Stimulated activated CD8-positive, alpha-beta memory T cell treated with anti-CD3 and anti-CD28 coated beads, Interleukin-4, amount 100 ng/mL, for 48 hours (primary cell): ENCODE data around the gene CLDN7.
A peak's percentile ranks its signal among the peaks of the same experiment; 100 is the strongest.

Source experiments
- DNase-seq: peaks from one replicate; pipeline ENCODE4 v3.0.0-alpha.2; 2020

The CLDN7 gene, protein sequence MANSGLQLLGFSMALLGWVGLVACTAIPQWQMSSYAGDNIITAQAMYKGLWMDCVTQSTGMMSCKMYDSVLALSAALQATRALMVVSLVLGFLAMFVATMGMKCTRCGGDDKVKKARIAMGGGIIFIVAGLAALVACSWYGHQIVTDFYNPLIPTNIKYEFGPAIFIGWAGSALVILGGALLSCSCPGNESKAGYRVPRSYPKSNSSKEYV

DNA sequence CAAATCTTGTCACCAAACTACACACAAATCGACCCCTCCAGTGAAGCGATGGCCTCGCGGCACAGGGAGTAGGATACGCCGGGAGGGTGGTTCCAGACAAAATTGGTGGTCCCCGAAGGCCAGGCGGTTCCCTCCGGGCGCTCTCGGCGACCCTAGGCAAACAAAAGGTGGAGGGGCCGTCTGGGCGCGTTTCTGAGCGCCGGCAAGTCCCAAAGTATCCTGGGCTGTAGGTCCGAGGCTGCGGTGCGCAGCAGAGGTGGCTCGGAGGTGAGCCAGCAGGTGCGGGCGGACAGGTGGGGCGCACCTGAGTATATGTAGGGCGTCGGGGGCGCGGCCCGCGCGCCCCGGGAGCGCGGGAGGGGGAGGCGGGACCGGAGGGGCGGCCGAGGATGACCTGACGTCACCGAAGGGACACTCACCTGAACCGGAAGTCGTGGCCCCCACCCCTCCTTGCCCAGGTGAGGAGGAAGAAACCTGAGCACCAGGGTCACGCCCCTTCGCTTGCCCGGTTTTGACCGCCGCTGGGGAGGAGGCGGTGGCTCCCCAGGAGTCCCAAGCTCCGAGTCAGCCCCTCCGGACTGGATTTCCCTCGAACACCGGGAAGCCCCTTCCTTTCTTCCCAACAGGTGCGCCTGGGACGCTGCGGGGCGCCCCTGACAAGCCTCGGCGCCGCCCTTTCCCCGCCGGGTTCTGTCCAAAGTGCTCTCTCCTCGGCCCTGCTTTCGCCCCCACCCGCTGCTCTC is at the start of gene CLDN7:
Gene CLDN7, minus strand, starts transcription at position 287 of the 743 bp plus-strand sequence. CDS start 435 bp downstream, outside the sequence.
- no peak for DNase-seq

DNA sequence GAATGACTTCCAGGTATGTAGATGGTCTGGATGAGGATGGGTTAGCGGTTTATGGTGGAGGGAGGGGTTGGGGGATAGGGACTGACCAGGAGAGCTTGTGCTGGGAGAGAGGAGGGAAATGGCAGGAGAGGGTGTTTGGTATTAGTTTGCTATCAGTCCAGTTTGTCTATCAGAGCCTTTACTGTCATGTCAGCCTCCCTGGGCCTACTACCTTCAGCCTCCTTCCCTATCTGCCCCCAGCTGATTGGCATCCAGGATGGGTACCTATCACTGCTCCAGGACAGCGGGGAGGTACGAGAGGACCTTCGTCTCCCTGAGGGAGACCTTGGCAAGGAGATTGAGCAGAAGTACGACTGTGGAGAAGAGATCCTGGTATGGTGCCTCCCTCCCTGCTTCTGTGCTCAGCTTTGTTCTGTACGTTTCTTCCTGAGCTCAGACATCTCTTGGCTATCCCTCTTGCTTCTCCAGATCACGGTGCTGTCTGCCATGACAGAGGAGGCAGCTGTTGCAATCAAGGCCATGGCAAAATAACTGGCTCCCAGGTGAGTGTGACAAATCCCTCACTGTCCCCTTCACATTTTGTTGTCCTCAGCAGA is 48.9 kb upstream of the CLDN7 start:
- no peak for DNase-seq

DNA sequence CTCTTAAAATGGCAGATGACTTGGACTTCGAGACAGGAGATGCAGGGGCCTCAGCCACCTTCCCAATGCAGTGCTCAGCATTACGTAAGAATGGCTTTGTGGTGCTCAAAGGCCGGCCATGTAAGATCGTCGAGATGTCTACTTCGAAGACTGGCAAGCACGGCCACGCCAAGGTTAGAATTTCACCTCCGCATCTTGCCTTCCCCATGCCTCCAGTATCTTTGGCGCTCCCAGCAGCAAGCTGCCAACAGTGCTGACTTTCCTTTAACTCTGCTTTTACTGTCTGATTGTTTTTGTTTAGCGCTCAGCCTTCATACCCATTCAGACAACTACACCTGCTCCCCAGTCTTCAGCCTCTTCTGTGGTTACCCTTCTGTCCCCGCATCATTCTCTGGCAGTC is 47.4 kb upstream of the CLDN7 start:
- DNase-seq = no peak

DNA sequence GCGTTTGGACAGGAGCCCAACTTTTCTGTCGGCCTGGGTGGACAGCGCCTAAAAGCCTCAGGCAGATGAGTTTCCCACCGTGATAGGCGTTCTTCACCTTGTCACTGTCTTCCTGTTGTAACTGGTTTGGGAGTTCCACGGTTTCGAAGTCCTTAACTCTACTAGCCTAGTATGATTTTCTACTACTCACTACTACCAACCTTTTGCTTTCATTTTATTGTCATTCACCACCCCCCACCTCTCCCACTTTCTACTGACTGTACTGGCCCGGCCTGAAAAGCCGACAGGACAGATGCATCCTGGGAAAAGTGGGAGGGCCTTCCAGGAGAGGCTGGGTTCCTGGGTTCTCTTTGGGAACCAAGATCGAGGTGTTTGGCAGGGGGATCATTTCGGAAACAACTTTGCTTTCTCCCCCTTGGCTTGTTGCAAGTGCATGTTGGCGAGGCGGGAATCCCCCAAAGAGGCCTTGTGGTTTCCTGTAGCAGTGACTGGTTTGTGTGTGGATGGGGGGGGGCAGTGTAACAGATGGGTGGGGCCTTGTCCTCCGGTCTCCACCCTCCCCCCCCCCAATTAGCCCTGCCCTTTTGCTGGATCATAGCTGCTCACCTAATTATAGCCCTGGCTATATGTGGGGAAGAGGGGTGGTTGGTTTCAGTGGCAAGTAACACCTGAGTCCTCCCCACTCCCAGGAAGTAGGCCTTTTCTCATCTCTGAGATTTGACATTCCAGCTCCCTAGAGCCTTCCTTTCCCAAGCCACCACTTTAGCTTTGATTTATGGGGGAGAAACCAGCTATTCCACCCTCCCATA is 46.6 kb upstream of the CLDN7 start:
- DNase-seq = peak; percentile 83

DNA sequence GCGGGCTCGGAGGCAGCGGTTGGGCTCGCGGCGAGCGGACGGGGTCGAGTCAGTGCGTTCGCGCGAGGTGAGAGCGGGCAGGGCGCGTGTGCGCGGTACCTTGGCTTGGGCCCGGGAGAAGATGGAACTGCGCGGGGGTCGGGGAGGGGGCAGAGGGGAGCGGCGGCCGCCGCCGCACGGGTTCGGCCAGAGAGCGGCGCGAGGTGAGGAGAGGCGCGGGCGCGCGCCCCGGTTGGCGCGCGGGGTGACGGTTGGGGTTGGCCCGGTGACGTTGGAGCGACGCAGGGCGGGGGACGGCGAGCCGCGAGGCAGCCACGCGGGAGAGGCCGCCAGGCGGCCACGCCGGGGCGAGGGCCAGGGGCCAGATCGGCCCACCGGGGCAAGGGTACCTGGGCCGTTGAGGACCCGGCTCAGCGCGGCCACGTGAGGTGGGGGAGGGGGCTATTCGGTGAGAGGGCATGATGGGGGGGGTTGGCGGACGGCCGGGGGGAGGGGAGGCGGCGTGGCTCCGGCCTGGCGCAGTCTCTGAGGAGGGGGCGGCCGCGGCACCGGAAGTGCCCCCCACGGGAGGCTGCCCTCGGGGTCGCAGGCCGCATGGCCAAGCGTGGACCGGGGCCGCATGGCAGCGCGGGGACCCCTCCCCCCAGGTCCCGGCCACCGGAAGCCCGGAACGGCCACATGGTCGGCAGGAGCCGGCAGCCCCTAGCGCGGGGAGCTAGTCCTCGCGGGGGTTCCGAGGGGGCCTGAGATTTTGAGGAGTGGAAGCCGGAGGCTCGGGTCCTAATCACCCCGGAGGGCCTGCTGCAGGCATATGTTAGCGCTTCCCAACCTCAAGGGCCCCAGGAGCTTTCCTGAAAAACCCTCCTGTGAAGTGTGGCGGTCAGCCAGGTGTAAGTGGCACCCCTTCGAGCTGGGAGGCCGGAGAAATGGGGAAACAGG is 45.7 kb upstream of the CLDN7 start:
- peak; percentile 58 for DNase-seq

DNA sequence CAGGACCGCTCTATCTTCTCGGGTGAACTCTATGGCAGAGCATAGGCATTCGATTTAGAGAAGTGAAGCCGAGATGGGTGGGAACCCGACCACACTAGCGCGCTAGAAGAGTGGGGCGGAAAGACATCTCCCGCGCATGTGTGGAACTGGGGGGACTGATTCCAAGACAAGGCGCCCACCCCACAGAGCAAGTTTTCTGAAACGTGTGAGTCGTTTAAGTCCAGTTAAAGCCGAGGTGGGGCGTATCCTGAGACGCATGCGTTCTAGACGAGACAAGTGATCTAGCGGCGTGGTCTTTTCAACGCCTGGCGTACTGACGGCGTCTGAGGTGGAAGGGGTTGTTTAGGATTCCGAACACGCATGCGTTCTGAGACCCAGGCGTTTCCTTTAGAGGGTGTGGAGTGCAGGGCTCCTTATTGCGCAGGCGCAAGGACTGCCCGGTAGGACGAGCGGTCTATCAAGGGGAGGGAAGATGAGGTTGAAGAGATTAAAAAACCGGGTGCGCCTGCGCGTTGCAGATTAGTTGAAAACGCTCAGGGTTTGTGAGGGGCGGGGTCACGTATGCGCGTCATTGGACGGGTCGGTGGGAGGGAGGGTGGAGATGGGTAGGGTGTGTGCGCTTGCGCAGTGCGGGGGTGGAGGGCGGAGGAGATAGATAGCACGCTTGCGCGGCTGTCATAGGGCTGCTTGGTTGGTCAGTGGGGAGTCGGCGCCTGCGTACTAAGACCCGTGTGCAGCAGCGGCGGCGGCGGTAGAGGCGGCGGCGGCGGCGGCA is 44.8 kb upstream of the CLDN7 start, which contains the start of gene EIF5A:
Gene EIF5A, plus strand, starts transcription at position 718 of the 775 bp plus-strand sequence. CDS start 2,008 bp downstream, outside the sequence.
- DNase-seq = peak; percentile 100

DNA sequence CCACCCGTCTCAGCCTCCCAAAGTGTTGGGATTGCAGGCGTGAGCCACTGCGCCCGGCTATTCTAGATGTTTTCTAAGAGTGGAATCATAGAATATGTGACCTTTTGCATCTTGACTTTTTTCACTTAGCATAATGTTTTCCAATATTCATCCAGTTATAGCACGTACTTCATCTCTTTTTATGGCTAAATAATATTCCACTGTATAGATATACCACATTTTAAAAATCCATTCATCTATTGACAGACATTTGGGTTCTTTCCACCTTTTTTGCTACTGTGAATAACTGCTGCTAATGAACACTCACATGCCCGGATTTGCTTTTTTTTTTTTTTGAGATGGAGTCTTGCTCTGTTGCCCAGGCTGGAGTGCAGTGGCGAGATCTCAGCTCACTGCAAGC is 41.9 kb upstream of the CLDN7 start:
- DNase-seq = no peak

DNA sequence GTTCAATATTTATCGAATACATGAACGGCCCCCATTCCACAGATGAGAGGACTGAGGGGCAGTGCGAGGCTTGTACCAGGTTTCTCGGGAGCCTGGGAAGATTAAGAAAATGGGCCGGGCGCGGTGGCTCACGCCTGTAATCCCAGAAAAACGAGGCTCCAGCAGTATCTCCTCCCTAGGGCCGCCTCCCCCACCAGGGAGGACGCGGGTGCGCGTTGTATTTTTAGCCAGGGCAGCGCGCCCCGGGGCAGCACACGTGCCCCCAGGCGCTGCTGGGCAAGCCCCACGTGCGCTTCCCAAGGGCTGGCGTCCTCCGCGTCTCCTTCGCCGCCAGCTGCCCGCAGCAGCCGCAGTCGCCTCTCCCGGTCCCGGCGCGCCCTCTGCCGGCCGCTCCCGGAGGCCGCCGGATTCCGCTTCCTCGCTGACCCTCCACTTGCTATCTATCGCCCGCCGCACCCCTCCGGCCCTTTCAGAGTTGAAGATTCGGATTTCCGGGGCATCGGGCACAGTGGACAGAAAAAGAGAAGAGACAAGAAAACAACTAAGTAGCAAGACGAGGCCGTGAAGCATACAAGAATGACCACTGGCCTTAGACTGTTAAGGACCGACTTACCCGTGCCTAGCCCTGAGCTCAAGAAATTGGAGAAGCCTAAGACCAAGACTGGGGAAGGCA is 34.0 kb upstream of the CLDN7 start:
- DNase-seq = peak; percentile 84

DNA sequence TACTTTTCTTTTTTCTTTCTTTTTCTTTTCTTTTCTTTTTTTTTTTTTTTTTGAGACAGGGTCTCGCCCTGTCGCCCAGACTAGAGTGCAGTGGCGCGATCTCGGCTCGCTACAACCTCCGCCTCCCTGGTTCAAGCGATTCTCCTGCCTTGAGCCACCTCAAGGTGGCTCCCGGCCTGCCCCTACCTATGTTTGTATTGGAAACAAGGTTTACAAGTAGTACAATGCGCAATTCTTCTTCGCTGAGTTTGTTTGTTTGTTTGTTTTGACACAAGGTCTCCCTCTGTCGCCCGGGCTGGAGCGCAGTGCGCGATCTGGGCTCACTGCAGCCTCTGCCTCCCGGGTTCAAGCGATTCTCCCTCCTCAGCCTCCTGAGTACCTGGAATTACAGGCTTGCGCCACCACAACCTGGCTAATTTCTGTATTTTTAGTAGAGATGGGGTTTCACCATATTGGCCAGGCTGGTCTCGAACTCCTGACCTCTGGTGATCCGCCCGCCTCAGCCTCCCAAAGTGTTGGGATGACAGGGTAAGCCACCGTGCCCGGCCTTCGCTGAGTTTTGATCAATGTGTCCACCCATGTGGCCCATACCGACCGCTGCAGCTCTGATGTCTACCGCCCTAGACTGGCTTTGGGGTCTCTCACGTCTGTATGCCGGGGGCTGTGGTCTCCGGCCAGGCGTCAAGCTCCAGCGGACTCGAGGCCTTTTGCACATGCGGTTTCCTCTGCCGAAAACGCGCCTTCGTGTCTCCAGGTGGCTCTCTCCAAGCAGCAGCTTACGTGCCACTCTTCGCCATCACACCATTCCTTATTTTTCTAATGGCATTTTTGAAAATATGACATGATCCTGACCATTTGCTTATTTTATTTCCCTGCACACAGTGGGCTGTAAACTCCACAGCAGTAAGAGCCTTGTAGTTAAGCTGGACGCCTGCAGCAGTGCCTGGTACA is 33.2 kb upstream of the CLDN7 start:
- DNase-seq = no peak

DNA sequence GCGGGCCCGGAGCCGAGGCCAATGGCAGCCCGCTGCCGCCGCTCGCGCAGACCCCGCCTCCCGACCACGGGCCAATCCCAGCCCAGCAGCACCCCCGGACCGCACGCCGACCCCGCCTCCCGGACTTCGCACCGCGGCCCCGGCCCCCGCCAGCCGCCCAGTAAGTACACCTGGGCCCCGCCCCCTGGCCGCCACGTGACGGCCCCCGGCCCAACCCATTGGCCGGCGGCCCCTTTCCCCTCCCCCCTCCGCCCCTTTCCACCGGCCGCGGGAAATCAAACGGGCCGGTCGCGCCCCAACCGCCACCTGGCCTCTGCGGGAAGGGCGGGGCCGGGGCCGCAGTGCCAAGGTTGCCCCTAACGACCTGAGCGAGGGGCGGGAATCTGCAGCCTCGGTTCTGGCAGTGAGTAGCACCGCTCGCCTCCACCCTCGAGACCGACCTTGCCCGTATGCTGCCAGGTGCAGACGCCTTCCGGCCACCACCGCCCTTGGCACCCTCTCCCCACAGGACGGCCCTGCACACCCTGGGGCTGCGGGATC is 32.4 kb upstream of the CLDN7 start, which contains the start of gene YBX2:
Gene YBX2, minus strand, starts transcription at position 26 of the 540 bp plus-strand sequence. CDS start 139 bp downstream, outside the sequence.
- DNase-seq = peak; percentile 86

DNA sequence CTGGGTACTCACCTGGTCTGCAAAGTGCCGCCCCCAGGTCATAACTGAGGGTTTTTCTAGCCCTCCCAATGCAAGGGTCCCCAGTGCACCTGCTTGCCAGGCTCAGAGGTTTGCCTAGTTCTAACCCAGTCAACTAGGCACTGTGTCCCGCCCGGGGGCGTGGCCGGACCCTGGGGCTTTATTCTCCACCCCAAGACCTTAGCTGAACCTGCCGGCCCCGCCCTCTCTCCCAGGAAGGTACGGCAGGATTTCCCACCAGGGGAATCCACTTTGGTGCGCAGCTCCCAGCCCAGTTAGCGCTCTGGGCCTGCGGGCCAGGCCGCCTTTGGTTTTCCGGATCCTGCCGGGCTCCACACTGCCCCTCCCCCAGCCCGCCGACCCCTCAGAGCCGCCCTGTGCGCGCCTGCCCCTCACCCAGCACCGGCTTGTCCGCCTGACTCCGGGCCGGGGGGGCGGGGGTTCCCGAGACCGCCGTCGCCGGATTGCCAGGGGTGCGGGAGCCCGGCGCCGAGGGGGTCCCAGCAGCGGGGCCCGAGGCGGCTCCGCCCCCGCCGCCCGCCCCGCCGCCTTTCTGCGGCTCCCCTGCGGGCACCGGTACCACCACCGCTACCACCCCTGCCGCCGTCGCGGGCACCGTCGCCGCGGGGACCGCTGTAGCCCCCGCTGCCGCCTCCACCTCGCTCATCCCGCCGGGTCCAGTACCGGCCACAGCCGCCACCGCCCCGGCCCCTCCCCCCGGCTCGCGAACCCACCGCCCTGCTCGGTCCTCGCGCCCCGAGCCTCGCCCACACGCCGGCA is 31.7 kb upstream of the CLDN7 start:
- no peak for DNase-seq

DNA sequence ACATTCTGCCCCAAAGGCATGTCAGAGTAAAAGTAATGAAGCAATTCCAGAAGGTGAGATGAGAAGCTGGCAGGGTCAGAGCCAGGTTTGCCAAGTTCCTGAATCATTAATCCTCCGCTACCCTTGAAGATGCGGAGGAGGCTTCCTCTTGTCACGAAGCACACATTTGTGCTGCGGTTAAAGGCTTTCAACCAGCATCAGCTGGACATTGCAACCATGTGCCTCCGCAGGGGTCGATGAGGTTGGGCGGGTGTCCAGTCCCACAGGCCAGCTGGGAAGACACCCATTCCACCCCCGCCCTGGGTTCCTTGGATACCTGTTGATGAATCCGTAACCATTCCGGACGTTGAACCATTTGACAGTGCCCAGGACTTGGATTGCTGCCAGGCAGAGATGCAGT is 30.9 kb upstream of the CLDN7 start:
- DNase-seq = no peak

DNA sequence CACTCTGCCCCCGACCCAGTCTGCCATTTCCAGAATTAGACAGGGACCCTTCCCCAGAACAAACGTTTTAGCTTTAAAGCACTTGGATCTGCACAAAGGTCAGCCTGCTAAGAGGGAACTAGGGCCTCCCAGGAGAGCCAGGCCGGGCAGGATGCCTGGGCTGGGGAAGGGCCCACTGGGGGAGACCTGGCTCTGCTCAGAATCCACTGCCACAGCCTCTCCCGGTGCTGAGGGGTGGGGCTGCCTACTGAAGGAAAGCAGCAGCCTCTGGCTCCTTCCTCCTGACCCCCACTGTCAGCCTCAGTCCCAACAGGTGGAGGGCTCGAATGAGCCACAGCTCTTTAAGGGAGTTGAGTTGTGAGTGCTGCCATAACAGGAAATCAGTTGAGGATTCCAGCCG is 30.5 kb upstream of the CLDN7 start:
- no peak for DNase-seq

DNA sequence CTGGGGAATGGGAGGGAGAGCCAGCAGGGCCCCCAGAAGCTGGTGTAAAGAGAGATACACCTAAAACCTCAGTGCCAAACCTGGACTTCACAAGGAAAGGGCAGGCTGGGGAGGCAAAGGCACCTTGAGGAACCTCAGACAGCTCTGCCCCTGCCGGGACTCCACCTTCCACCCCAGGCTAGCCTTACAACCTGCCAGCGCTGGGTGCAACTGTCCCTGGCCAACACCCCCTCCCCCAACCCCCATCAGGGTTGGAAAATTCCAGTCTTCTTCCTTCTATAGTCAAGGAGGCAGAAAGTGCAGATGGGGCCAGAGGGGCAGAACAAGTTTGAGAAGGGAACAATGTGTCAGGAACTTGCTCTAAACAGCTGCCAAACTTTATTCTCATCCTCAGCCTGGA is 29.9 kb upstream of the CLDN7 start:
- DNase-seq = no peak

DNA sequence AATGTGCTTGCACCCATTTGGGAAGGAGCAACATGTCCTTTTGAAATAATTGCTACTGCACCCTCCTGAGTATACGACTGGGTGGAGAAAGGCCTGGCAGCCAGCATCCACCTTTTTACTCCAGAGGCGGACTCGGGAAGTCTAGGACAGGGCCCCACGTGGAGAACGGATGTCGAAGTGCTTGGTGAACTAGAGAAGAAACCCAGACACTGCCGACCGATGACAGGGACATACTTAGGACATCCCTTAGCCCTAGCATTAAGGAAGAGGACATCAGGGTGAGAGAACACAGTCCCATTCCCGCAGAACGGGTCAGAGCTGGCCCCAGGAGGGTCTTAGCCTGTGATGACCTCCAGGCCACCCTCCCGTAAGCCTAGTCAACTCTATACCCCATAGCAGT is 28.4 kb upstream of the CLDN7 start:
- DNase-seq = no peak

DNA sequence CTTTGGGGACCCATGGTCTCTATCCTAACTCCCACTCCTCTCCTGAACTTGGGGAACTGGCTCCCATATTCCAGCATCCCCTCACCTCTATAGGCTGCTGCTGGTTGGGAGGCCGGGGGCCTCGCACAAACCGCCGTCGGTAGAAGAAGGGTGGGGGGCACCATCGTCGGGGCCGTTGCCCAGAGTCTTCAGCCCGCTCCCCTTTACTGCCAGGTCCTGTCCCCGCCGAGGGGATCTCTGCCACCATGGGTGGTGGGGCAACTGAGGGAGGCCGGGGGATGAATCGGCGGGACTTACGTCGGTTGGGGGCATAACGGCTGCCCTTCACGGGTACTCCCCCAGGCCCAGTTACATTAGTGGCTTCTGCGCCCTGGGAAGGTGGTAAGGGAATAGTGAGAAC is 27.9 kb upstream of the CLDN7 start:
- DNase-seq = no peak

DNA sequence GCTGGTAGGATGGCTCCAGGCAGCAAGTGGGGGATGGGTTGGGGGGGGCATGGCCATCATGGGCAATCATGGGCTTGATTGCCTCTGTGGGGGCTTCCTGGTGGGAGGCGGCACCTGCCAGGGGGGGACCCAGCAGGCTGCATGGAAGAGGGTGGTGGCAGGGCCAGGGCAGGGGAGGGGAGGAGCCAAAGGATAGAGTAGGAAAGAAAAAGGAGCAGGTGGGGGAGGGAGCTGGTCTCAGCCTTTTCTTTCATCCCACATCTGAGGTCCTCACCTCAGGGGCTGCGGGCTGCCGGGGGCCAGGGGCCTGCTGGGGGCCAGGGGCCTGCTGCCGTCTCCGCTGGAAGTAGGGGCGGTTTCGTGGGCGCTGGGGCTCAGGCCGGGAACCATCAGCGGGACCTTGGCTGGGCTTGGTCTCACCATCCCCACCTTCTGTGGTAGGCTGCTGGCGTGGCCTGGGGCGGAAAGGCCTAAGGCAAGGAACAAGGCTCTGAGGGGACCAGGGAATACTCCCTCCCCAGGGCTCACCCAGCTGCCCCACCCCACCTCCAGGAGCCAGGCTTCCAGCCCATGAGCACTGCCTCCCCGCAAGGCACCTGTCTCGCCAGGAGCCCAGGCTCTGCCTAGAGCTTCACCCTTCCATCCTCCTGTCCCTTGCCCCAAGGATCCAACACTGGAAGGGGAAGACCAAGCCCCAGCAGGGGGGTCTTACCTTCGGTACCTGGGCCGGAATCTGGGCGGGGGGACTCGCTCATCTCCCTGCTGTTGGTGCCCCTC is 27.2 kb upstream of the CLDN7 start:
- no peak for DNase-seq
